IMR-90 (cell line): ENCODE measurements around the gene DHX9.

ENCODE experiments used
- CEBPB ChIP-seq: IDR thresholded peaks from 2 replicates; pipeline ENCODE4 v1.6.1; 2012; ENCODE audit warnings: low read depth, low read length, improper control_type of control experiment
- FOS ChIP-seq: fragments of 150-350 bp; IDR thresholded peaks from 2 replicates; pipeline ENCODE4 v1.6.1; 2016; ENCODE audit warnings: low read depth, low read length
- MAFK ChIP-seq: IDR thresholded peaks from 2 replicates; pipeline ENCODE4 v1.6.1; 2012; ENCODE audit warnings: low read depth, low read length, improper control_type of control experiment
- MAZ ChIP-seq: IDR thresholded peaks from 2 replicates; pipeline ENCODE4 v1.6.1; 2012; ENCODE audit warnings: low read depth, mild to moderate bottlenecking, low read length, improper control_type of control experiment, moderate library complexity, borderline replicate concordance
- MXI1 ChIP-seq: IDR thresholded peaks from 2 replicates; pipeline ENCODE4 v1.6.1; 2012; ENCODE audit warnings: low read depth, mild to moderate bottlenecking, low read length, moderate library complexity, borderline replicate concordance
- POLR2A ChIP-seq: IDR thresholded peaks from 2 replicates; pipeline ENCODE4 v1.6.1; 2012; ENCODE audit warnings: mild to moderate bottlenecking, low read depth, low read length
- RAD21 ChIP-seq: IDR thresholded peaks from 2 replicates; pipeline ENCODE4 v1.6.1; 2012; ENCODE audit warnings: low read length, improper control_type of control experiment
- SMC3 ChIP-seq: fragments of 150-350 bp; IDR thresholded peaks from 2 replicates; pipeline ENCODE4 v1.6.1; 2016; ENCODE audit warnings: low read depth, mild to moderate bottlenecking, antibody characterized with exemption, low read length, moderate library complexity
- TF ChIP-seq, protein P1 (sequence below): conservative IDR thresholded peaks from 2 replicates; pipeline ENCODE4 v1.5.1; 2012; ENCODE audit warnings: mild to moderate bottlenecking, low read depth, low read length, improper control_type of control experiment
- TF ChIP-seq, protein P2 (sequence below): fragments of 150-350 bp; IDR thresholded peaks from 2 replicates; pipeline ENCODE4 v1.6.1; 2017; ENCODE audit warnings: mild to moderate bottlenecking, antibody characterized with exemption, low read length, low read depth

DNA sequence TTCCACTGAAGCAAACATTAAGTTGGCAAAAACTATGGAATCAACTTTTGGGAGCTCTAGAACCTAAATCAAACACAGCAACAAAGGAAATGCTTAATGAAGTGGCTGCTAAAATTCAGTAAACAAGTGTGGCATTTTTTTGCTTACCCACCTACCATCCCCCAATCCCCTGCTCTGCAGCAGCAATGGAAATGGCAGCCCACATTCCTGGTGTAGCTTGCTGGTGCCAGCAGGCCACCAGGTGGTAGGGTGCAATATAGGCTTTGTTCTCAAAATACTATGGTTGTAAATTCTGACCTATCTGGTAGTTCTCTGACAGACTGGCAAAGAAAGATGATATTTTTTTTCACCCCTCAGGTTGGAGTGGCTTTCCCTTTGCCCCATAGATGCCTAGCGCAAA lies 71.0 kb downstream of the DHX9 start:
- TF ChIP-seq, protein P1, sequence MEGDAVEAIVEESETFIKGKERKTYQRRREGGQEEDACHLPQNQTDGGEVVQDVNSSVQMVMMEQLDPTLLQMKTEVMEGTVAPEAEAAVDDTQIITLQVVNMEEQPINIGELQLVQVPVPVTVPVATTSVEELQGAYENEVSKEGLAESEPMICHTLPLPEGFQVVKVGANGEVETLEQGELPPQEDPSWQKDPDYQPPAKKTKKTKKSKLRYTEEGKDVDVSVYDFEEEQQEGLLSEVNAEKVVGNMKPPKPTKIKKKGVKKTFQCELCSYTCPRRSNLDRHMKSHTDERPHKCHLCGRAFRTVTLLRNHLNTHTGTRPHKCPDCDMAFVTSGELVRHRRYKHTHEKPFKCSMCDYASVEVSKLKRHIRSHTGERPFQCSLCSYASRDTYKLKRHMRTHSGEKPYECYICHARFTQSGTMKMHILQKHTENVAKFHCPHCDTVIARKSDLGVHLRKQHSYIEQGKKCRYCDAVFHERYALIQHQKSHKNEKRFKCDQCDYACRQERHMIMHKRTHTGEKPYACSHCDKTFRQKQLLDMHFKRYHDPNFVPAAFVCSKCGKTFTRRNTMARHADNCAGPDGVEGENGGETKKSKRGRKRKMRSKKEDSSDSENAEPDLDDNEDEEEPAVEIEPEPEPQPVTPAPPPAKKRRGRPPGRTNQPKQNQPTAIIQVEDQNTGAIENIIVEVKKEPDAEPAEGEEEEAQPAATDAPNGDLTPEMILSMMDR: no peak
- TF ChIP-seq, protein P2, sequence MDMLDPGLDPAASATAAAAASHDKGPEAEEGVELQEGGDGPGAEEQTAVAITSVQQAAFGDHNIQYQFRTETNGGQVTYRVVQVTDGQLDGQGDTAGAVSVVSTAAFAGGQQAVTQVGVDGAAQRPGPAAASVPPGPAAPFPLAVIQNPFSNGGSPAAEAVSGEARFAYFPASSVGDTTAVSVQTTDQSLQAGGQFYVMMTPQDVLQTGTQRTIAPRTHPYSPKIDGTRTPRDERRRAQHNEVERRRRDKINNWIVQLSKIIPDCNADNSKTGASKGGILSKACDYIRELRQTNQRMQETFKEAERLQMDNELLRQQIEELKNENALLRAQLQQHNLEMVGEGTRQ: no peak
- TF ChIP-seq POLR2A (no peak), FOS (no peak), RAD21 (no peak), MAFK (no peak), SMC3 (no peak), MXI1 (no peak), CEBPB (no peak), MAZ (no peak)
